AG09309 (cell line): ENCODE measurements around the gene ENG.
"Not testable (repeated sequence)": the region's sequence is repeated elsewhere in the genome, so short reads cannot be mapped to it uniquely, and the experiment has no call there.

ENCODE experiments used
- DNase-seq: peaks from one replicate; pipeline ENCODE4 v3.0.0-alpha.2; 2010; ENCODE audit warnings: low read depth
- H3K4me3 ChIP-seq: 2 replicates; pipeline ENCODE4 v1.5.1; 2011; ENCODE audit warnings: mild to moderate bottlenecking, low read depth, low read length, moderate library complexity; ENCODE audit not compliant: control insufficient read depth
- CTCF ChIP-seq: IDR thresholded peaks from 2 replicates; pipeline ENCODE4 v1.5.1; 2011; ENCODE audit warnings: mild to moderate bottlenecking, low read depth, low read length, inconsistent platforms; ENCODE audit not compliant: insufficient read depth, control insufficient read depth; ENCODE audit errors: missing control alignments

ENG gene

DNA sequence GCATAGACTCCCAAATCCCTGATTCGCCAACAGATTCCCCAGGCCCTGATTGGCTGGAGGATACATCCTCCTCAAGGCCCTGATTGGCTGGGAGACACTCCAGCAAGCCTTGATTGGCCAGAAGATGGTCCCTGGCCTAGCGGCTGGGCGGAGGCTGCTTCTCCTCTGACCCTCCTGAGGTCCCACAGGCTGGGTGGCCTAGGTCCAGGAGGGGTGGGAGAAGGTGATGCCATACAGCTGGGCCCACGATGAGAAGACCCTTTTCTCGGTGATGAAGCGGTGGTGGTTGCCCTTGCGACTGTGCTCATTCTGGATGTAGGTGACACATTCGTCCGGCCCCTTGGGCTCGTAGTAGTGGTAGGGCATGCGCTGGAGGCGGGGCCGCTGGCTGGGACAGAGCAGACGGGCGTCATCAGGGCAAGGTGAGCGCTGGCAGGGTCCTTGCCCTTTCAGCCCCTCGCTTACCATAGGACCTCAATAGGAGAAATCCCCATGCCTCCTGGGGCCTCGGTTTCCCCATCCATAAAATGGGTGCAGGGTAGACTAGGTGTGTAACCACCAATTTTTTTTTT, 32.0 kb upstream of the ENG start:
- TF ChIP-seq CTCF: no peak

DNA sequence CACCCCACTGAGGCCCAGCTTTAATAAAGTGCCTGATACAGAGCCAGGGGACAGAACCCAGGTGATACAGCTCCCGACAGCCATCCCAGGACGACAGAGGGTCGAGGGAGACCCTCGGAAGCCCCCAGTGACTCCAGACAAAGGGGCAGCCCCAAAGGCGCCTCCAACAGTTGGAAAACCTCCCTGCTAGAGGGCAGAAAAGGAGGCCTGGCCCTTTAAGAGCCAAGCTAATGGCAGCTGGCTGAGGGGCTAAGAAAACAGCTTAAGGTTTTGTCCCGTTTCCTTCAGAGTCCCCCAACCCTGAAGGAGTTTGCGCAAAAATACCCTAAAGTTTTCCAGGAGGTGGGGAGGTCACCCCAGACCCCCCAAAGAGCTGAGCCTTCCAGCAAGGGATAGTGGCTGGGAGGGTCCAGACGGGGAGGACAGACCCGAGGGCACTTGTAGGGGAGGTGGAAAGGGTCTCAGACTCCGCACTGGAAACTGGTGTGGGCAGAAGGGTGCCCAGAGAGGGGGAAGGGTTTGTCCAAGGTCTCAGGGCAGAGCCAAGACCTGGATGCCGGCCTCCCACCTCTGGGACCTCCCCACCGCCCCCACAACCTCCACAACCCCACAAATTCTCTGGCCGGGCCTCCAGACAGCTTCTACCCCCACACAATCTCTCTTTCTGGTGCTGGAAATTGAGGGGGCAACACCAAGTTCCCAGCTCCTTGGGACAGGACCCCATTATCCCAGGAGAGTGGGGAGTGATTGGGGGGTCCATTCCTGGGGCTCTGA, 31.2 kb upstream of the ENG start:
- no peak overlapping the region for H3K4me3 ChIP-seq
- no peak for DNase-seq
- no peak for TF ChIP-seq CTCF

More for the DNA sequence above, 32.0 kb upstream of the ENG start:
- DNase-seq: no peak
- H3K4me3 ChIP-seq: no peak overlapping the region

DNA sequence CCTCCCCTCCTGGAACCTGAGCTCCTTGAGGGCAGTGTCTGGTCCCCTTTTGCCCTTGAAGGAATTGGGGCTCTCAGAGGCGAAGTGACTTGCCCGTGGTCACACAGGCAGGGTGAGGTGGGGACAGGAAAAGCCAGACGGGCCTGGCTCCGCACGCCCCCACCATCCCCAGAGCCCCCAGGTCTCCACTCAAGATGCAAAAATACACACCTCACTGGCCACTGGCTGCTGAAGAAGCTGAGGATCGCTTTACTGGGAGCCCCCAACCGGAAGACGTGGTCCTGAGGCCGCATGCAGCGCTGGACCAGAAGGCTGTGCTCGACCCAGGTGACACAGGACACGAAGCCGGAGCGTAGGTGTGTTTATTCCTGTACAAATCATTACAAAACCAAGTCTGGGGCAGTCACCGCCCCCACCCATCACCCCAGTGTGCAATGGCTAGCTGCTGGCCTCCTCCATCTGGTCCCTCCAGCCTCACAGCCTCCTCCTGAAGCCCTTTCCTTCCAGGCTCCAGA, 30.6 kb upstream of the ENG start:
- no peak for DNase-seq
- no peak overlapping the region for H3K4me3 ChIP-seq
- no peak for TF ChIP-seq CTCF

GRCh38 chr9:127884427-127884911, 30.0 kb upstream of the ENG start:
- H3K4me3 ChIP-seq: no peak overlapping the region
- no peak for TF ChIP-seq CTCF
- DNase-seq: no peak

DNA sequence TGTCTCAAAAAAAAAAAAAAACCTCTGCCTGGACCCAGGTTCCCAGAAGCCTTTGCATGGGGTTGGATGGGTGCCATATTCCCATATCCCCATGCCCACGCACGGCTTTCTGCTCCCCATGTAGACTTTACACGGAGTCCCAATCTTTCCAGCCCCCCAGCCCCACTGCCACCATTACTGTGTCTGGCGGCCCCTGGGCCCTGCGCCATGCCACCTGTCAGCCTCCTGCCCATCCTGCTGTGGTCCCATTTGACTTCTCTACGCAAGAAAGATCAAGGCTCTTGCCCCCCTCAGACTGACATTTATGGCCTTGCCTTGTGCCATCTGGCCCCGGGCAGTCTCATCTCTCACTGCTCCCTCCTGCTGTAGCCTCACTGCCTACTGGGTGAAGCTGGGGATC, 29.5 kb upstream of the ENG start:
- DNase-seq: no peak

DNA sequence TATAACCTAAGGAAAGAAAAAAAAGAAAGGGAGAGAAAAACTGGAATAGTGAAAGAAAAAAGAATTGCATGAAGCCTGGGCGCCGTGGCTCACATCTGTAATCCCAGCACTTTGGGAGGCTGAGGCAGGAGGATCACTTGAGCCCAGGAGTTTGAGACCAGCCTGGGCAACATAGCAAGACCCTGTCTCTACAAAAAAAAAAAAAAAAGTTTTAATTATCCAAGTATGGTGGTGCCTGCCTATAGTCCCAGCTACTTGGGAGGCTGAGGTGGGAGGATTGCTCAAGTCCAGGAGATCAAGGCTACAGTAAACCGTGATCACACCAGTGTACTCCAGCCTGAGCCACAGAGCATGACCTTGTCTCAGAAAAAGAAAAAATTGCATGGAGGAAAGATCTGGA, 27.3 kb upstream of the ENG start:
- not testable (repeated sequence) for H3K4me3 ChIP-seq, DNase-seq

More for the DNA sequence above, 29.5 kb upstream of the ENG start:
- no peak overlapping the region for H3K4me3 ChIP-seq
- no peak for TF ChIP-seq CTCF

GRCh38 chr9:127880143-127880542, 25.7 kb upstream of the ENG start:
- no peak for DNase-seq
- TF ChIP-seq CTCF: no peak
- H3K4me3 ChIP-seq: no peak overlapping the region
